Measurements from ENCODE around the gene MGLL.

MGLL gene

DNA sequence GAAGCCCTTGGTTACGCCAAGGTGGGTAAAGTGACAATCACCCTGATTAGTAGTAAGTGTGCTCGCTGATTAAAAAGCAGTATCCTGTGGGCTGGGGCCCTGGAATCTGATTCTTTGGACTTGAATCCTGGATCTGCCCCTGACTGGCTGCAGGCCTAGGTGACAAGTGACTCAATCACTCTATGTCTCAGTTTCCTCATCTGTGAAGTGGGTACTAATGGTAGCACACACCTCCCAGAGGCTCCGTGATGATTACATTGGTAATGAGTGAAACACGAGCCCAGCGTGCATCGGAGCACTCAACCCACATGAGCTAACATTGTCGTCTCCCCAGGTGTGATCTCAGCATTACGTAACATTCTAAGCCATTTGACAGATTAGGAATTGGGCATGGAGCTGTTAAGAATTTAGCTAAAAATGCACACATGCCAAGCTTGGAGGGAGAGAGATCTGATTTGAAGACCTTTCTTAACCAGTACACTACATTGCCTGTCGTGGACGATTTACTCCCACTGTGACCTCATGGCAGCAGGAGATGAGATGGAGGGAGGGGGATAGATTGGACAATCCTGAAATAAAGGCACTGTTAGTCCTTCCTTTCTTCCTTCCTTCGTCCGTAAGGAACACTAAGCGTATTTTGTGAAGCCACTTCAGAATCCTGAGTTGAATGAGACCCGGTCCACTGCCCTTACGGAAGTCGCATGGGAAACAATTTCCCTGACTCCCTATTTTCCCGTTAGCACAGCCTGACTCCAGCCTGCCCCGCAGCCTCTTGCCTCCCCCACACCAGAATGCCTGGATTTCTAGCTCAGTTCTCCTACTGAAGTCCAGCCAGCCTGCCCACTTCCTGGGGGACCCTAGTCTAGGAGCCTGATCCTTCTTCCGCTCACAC, 32.1 kb downstream of the MGLL start:
- Histone ChIP-seq H3K4me3 (ENCODE audit: low read length in 2 of 2) (no peak overlapping the region), H3K9me3 (ENCODE audit: control insufficient read depth in 2 of 2, low read length in 2 of 2) (no peaks in the 10 kb centered on the region), H3K4me1 (ENCODE audit: control insufficient read depth, insufficient read depth, low read length) (peaks cover 73% of the 10 kb centered on the region), H3K27me3 (ENCODE audit: control insufficient read depth in 1 of 2, insufficient read depth in 2 of 2, low read length in 2 of 2) (no peaks in the 10 kb centered on the region), H3K9ac (ENCODE audit: low read length in 2 of 2) (peak overlapping the region; percentile 2 to 25), H3K27ac (ENCODE audit: low read length) (peak overlapping the region; percentile 97), H3K36me3 (ENCODE audit: control insufficient read depth in 2 of 2, insufficient read depth in 2 of 2, low read length in 2 of 2) (peaks cover 0 to 4% of the 10 kb centered on the region in 2 donors)

DNA sequence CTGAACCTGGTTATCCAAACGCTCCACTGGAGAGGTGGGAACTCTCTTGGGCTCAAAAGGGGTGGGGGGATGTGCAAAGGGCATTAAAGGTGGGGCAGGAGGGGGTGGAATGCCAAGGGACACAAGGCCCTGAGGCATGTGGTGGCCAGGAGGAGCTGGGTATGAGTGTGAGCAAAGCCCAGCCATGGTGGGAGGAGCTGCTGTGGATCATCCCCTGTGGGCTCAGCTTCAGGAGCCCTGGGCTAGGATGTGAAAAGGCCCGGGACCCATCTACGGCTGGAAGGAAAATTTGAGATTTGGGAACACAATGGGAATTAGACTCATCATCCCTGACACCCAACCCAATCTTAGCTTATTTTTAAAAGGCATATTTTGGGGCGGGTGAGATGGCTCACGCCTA, 33.3 kb downstream of the MGLL start:
- Histone ChIP-seq H3K27ac (ENCODE audit: low read length) (peak overlapping the region; percentile 97), H3K27me3 (ENCODE audit: control insufficient read depth in 1 of 2, insufficient read depth in 2 of 2, low read length in 2 of 2) (no peaks in the 10 kb centered on the region), H3K4me1 (ENCODE audit: control insufficient read depth, insufficient read depth, low read length) (peaks cover 85% of the 10 kb centered on the region)

DNA sequence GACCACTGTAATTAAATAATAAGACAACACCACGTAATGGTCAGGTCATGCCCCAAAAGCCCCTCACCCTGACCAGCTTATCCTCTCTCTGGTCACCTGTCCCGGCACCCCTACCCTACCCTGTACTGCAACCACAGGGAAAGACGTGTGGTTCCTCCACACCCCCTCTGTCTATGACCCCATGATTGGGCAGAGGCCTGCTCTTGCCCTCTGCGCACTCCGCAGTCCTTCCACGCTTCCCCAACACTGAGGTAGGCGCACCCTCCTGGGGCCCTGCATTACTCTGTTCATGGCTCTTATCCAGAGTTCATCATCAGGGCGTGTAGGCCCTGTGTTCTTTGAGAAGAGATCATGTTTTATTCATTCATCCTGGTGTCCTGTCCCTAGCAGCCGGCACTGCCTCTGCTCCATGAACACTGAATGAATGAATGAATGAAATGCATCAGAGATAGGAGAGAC, 33.8 kb downstream of the MGLL start:
- Histone ChIP-seq H3K9ac (ENCODE audit: low read length in 2 of 2) (peak overlapping the region; percentile 21 to 64), H3K27me3 (ENCODE audit: control insufficient read depth in 1 of 2, insufficient read depth in 2 of 2, low read length in 2 of 2) (no peaks in the 10 kb centered on the region), H3K4me3 (ENCODE audit: low read length in 2 of 2) (peak overlapping the region in 1 of 2 donors; percentile 22), H3K9me3 (ENCODE audit: control insufficient read depth in 2 of 2, low read length in 2 of 2) (no peaks in the 10 kb centered on the region), H3K36me3 (ENCODE audit: control insufficient read depth in 2 of 2, insufficient read depth in 2 of 2, low read length in 2 of 2) (no peaks in the 10 kb centered on the region), H3K4me1 (ENCODE audit: control insufficient read depth, insufficient read depth, low read length) (peaks cover 89% of the 10 kb centered on the region), H3K27ac (ENCODE audit: low read length) (peak overlapping the region; percentile 97)

More for the DNA sequence above, 33.3 kb downstream of the MGLL start:
- Histone ChIP-seq H3K9ac (ENCODE audit: low read length in 2 of 2) (peak overlapping the region; percentile 21 to 64), H3K36me3 (ENCODE audit: control insufficient read depth in 2 of 2, insufficient read depth in 2 of 2, low read length in 2 of 2) (no peaks in the 10 kb centered on the region), H3K9me3 (ENCODE audit: control insufficient read depth in 2 of 2, low read length in 2 of 2) (no peaks in the 10 kb centered on the region), H3K4me3 (ENCODE audit: low read length in 2 of 2) (no peak overlapping the region)

DNA sequence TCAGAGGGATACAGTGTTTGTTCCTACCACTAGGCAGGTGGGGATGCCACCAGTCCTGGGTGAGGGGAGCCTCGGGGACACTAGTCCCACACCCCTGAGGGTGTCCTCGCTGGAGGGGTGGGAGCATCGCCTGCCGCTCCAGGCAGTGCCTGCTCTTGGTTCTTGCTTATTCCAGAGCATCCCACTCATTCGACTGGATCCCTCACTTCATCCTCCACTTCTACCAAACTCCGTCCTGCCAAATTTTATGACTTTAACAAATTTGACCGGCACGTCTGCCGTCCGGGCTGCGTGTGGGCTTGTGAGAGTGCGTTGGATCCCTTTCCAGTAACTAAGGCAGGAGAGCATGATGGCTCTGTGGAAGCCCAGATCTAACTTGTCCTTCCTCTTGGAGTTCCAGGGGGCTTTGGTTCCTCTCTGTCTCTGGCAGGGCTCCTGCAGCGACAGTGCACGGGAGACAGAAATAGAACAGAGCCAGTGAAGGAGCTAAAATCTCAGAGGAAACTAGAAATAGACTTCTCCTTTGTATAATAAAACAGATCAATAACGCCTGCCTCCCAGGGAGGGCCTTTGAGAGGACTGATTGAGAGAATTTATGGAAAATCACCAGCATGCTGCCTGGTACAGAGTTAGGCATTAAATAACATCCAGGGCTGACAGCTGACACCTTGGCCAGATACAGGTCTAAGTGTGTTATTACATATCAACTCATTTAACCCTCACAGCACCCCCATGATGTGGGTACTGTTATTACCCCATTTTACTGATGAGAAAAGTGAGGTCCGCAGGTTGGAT, 34.5 kb downstream of the MGLL start:
- H3K36me3 ChIP-seq (ENCODE audit: control insufficient read depth in 2 of 2, insufficient read depth in 2 of 2, low read length in 2 of 2): no peaks in the 10 kb centered on the region
- peaks cover 86% of the 10 kb centered on the region for H3K4me1 ChIP-seq (ENCODE audit: control insufficient read depth, insufficient read depth, low read length)
- H3K27me3 ChIP-seq (ENCODE audit: control insufficient read depth in 1 of 2, insufficient read depth in 2 of 2, low read length in 2 of 2): no peaks in the 10 kb centered on the region
- peak overlapping the region; percentile 47 to 60 for H3K4me3 ChIP-seq (ENCODE audit: low read length in 2 of 2)
- peak overlapping the region; percentile 64 to 80 for H3K9ac ChIP-seq (ENCODE audit: low read length in 2 of 2)
- no peaks in the 10 kb centered on the region for H3K9me3 ChIP-seq (ENCODE audit: control insufficient read depth in 2 of 2, low read length in 2 of 2)
- H3K27ac ChIP-seq (ENCODE audit: low read length): peak overlapping the region; percentile 97

DNA sequence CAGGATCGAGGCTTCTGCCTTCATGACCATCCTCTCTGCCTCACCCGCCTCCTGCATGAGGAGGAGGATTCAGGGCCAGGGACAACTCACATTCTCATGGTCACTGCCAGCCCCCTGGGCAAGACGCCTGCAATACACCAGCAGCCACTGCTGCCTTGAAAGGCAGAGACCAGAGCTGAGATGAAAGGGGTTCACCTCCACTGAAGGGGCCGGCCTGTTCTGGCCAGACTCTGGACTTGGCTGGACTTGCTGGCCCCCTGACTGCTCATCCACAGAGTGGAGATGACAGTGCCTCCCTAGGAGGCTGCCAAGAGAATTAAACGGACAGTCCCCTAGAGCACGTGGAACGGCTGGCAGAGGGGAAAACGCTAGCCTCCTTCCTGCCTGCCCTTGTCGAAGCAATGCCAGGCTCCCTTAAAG, 35.2 kb downstream of the MGLL start:
- peak overlapping the region; percentile 97 for H3K27ac ChIP-seq (ENCODE audit: low read length)
- no peaks in the 10 kb centered on the region for H3K9me3 ChIP-seq (ENCODE audit: control insufficient read depth in 2 of 2, low read length in 2 of 2)
- no peaks in the 10 kb centered on the region for H3K36me3 ChIP-seq (ENCODE audit: control insufficient read depth in 2 of 2, insufficient read depth in 2 of 2, low read length in 2 of 2)
- peak overlapping the region; percentile 64 to 80 for H3K9ac ChIP-seq (ENCODE audit: low read length in 2 of 2)
- no peaks in the 10 kb centered on the region for H3K27me3 ChIP-seq (ENCODE audit: control insufficient read depth in 1 of 2, insufficient read depth in 2 of 2, low read length in 2 of 2)
- peaks cover 83% of the 10 kb centered on the region for H3K4me1 ChIP-seq (ENCODE audit: control insufficient read depth, insufficient read depth, low read length)
- H3K4me3 ChIP-seq (ENCODE audit: low read length in 2 of 2): peak overlapping the region; percentile 47 to 60

DNA sequence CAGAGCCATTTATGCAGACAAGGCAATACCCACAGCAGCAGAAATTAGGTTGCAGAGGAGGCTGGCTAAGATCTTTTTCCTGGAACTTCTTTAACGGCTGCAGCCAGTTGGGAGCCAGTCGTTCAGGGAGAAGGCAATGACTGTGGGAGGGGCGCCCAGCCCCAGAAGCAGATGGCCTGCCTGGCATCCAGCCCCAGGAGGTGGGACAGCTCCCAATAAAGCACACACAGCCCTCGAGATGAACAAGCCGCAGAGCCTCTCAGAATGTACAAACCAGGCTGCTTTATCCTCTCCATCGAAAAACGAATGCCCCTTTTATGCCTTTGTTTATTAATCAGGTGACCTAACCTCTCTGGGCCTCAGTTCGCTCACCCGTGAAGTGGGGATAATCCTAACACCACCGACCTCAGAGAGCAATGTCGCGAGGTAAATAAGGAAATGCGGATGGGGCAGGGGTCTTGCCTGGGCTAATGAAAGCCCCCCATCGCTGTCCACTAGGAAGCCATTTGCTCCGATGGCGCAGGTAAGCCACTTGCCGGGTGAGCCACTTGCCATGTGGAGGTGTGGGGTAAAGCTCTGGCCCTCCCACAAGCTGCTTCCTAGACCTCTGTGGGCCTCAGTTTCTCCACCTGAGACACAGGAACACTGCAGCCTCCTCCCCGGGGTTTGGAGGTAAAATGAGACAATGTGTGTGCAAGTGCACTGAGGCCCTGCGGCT, 35.8 kb downstream of the MGLL start:
- Histone ChIP-seq H3K4me1 (ENCODE audit: control insufficient read depth, insufficient read depth, low read length) (peaks cover 81% of the 10 kb centered on the region), H3K27me3 (ENCODE audit: control insufficient read depth in 1 of 2, insufficient read depth in 2 of 2, low read length in 2 of 2) (no peaks in the 10 kb centered on the region), H3K36me3 (ENCODE audit: control insufficient read depth in 2 of 2, insufficient read depth in 2 of 2, low read length in 2 of 2) (no peaks in the 10 kb centered on the region), H3K9me3 (ENCODE audit: control insufficient read depth in 2 of 2, low read length in 2 of 2) (no peaks in the 10 kb centered on the region), H3K4me3 (ENCODE audit: low read length in 2 of 2) (peak overlapping the region; percentile 47 to 60), H3K9ac (ENCODE audit: low read length in 2 of 2) (peak overlapping the region; percentile 64 to 80), H3K27ac (ENCODE audit: low read length) (peak overlapping the region; percentile 97)

DNA sequence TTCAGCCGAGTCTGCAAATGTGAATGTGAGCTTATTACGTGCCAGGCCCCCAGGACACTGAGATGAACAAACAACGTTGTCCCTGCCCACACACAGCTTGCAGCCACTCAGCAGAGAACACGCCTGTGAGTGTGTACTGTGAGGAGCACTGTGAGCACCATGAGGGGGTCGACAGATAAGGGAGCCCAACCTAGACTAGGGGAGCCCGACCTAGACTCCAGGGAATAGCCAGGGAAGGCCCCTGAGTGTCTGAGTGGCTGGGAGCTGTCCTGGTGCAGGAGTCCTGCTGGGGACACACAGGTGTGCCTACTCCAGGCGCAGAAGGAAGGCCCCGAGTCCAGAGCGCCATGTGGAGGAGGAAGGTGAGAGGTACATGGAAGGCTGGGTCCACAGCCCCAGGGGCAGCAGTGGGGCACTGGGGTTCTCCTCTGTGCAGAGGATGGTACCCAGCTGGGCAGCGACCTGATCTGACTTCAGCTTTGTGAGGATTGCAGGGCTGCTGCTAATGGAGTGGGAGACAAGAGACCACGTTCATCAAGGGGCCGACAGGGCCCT, 36.5 kb downstream of the MGLL start:
- Histone ChIP-seq H3K4me1 (ENCODE audit: control insufficient read depth, insufficient read depth, low read length) (peaks cover 81% of the 10 kb centered on the region), H3K36me3 (ENCODE audit: control insufficient read depth in 2 of 2, insufficient read depth in 2 of 2, low read length in 2 of 2) (peaks cover 0 to 4% of the 10 kb centered on the region in 2 donors), H3K27ac (ENCODE audit: low read length) (peak overlapping the region; percentile 97), H3K27me3 (ENCODE audit: control insufficient read depth in 1 of 2, insufficient read depth in 2 of 2, low read length in 2 of 2) (no peaks in the 10 kb centered on the region), H3K9me3 (ENCODE audit: control insufficient read depth in 2 of 2, low read length in 2 of 2) (no peaks in the 10 kb centered on the region), H3K9ac (ENCODE audit: low read length in 2 of 2) (peak overlapping the region in 1 of 2 donors; percentile 80), H3K4me3 (ENCODE audit: low read length in 2 of 2) (peak overlapping the region in 1 of 2 donors; percentile 60)

DNA sequence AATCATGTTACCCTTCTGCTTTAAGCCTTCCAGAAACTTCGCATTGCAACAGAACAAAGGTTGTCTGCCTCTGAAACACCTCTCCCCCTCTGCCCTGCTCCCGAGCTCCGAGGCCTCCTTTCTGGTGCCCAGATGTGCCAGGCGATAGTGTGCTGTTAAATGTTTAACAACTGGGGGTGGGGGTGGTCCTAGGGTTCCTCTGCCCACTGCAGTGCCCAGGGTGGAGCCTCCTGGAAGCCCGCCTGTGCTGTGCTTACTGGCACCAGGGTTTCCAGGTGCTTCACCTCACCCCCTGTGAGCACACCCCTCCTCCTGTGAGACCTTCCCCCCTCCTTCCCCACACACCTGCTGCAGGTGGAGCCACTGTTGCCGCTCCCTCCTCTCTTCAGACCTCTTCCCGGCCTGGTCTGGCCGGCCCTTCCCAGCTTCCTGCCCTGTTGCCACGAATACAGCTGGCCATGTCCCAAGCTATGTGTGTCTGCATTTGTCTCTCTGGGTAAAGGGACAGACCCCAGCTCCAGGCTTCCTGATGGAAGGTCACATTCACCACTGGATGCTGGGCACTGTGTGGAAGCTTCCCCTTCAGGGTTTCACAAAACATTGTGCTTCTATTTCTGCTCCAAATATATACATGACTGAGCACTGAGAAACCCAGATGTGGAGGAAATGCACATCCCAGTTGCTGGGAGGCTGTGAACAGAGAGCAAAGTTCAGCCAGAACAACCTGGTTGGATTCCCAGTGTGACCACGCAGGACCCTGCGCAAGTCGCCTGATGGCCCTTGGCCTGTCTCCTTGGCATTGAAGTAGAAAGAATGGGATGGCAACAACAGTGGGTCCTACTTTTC, 37.2 kb downstream of the MGLL start:
- H3K9ac ChIP-seq (ENCODE audit: low read length in 2 of 2): peak overlapping the region in 1 of 2 donors; percentile 13
- peaks cover 0 to 5% of the 10 kb centered on the region in 2 donors for H3K36me3 ChIP-seq (ENCODE audit: control insufficient read depth in 2 of 2, insufficient read depth in 2 of 2, low read length in 2 of 2)
- no peak overlapping the region for H3K4me3 ChIP-seq (ENCODE audit: low read length in 2 of 2)
- peaks cover 80% of the 10 kb centered on the region for H3K4me1 ChIP-seq (ENCODE audit: control insufficient read depth, insufficient read depth, low read length)
- H3K9me3 ChIP-seq (ENCODE audit: control insufficient read depth in 2 of 2, low read length in 2 of 2): no peaks in the 10 kb centered on the region
- H3K27me3 ChIP-seq (ENCODE audit: control insufficient read depth in 1 of 2, insufficient read depth in 2 of 2, low read length in 2 of 2): no peaks in the 10 kb centered on the region
- peak overlapping the region; percentile 97 for H3K27ac ChIP-seq (ENCODE audit: low read length)

DNA sequence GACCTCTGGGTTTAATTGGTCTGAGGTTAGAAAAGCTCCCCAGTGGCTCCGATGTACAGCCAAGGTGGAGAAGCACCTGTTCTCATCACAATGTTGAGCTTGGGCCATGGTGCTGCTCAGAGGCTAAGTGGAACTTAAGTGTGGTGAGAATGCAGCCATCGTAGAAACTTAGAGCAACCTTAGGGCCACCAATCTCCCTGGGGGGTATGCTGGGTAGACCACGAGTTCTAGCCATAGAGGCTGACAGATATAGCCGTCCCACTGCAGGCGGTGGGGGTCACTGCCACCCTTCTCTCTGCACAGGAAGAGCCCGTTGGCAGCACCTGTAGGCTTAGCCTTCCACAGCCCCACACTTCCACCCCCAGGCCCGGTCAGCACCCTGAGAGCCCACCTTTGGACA, 38.0 kb downstream of the MGLL start:
- no peak overlapping the region for H3K4me3 ChIP-seq (ENCODE audit: low read length in 2 of 2)
- peaks cover 0 to 5% of the 10 kb centered on the region in 2 donors for H3K36me3 ChIP-seq (ENCODE audit: control insufficient read depth in 2 of 2, insufficient read depth in 2 of 2, low read length in 2 of 2)
- no peaks in the 10 kb centered on the region for H3K9me3 ChIP-seq (ENCODE audit: control insufficient read depth in 2 of 2, low read length in 2 of 2)
- H3K27ac ChIP-seq (ENCODE audit: low read length): peak overlapping the region; percentile 97
- peak overlapping the region in 1 of 2 donors; percentile 37 for H3K9ac ChIP-seq (ENCODE audit: low read length in 2 of 2)
- no peaks in the 10 kb centered on the region for H3K27me3 ChIP-seq (ENCODE audit: control insufficient read depth in 1 of 2, insufficient read depth in 2 of 2, low read length in 2 of 2)
- peaks cover 84% of the 10 kb centered on the region for H3K4me1 ChIP-seq (ENCODE audit: control insufficient read depth, insufficient read depth, low read length)

All from stomach smooth muscle (tissue), 2 donors.